Mammary epithelial cell (primary cell): ENCODE data around the gene FGD6.

Source experiments
- CTCF ChIP-seq, 2 donors: IDR thresholded peaks in 1 of 2; conservative IDR thresholded peaks in 1 of 2; 2 replicates each; pipeline ENCODE4 v1.5.1; 2011 to 2012; ENCODE audit warnings: inconsistent platforms in 2 of 2, low read length in 2 of 2, mild to moderate bottlenecking in 2 of 2, control low read depth in 1 of 2, low read depth in 1 of 2; ENCODE audit not compliant: insufficient read depth in 1 of 2; ENCODE audit errors: extremely low read depth in 1 of 2
- EZH2 ChIP-seq: IDR thresholded peaks from 2 replicates; pipeline ENCODE4 v1.6.1; 2012; ENCODE audit warnings: low read length, inconsistent platforms, borderline replicate concordance

DNA sequence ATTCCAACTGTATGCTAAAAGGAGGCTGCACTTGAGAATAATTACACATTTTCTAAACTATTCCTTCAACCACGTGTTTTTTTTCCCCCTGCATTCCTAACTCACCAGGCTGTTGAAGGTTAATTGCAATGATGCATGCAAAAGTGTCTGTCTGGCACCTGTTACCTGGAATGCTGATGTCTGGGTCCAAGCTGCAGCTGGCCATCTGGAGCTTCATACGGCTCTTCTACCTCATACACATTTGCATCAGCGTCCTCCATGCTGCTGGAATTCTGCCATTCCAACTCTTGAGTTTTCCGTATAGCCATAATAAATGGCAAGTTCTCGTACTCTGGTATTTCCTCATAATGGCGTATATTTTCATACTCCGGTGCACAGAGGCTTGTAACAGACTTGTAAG lies 8.6 kb downstream of the FGD6 start:
- TF ChIP-seq CTCF (conservative IDR thresholded peaks at IDR 0.05 in 1 of 2, IDR thresholded peaks at IDR 0.05 in 1 of 2; ENCODE audit: extremely low read depth in 1 of 2, insufficient read depth in 1 of 2, low read depth in 1 of 2, low read length in 2 of 2) (no peak), EZH2 (no peak)
